K562 (cell line): ENCODE results near the gene NMNAT2. TPM values are rescaled to one million over a fixed set of nuclear protein-coding genes. Genes with fewer than 3 reads are reported as not detected.

Experiments
- ATAC-seq: fragments of 200-7000 bp; cut with Tn5 transposase; 3 replicates; pipeline ENCODE4 v1.9.1; 2020; ENCODE audit warnings: moderate library complexity
- BruUV-seq: library from RNA; stranded (reverse); fragments of 400-500 nt; replicated peaks from 2 replicates; lab custom pipeline; 2021; lab: Mats Ljungman, UMichigan
- CTCF ChIA-PET: fragments of 300-600 bp; formaldehyde crosslinking; extraction: SDS; loops from one replicate; lab custom pipeline; 2021; ENCODE audit warnings: low intra/inter-chr PET ratio; lab: Yijun Ruan, JAX
- POLR2A ChIA-PET: fragments of 300-600, 350-650 bp; sonication (Branson Sonifier 250); formaldehyde crosslinking; extraction: SDS; loops from one replicate; lab custom pipeline; 2021; ENCODE audit warnings: antibody characterized with exemption, inconsistent platforms; lab: Yijun Ruan, JAX
- DNase-seq, 4 experiments: peaks; one replicate each; pipeline versions ENCODE4 v3.0.0 to v3.0.0-alpha.2; 2011 to 2018; ENCODE audit warnings: low spot score in 3 of 4, mixed read lengths in 3 of 4; ENCODE audit errors: extremely low read depth in 1 of 4
- FAIRE-seq: peaks from 2 replicates; lab custom pipeline; 2011; peaks lifted over from hg19 to GRCh38; lab: Jason Lieb, UNC
- H2AFZ ChIP-seq: 2 replicates; pipeline ENCODE4 v1.6.0; 2011; ENCODE audit warnings: low read depth, low read length, control low read depth, inconsistent platforms
- H3K27ac ChIP-seq: fragments of 200-600 bp; 3 replicates; pipeline ENCODE4 v1.8.0; 2011; ENCODE audit warnings: low read depth, mild to moderate bottlenecking, control low read depth, inconsistent platforms, low read length, moderate library complexity, mixed read lengths; ENCODE audit errors: extremely low read depth
- H3K27me3 ChIP-seq, 2 experiments: fragments of 300-600 bp in 1 of 2; 2 replicates in 1 of 2; 3 replicates in 1 of 2; pipeline versions ENCODE4 v1.6.0 to v1.8.0; 2011; ENCODE audit warnings: inconsistent platforms in 2 of 2, low read length in 2 of 2, mild to moderate bottlenecking in 1 of 2, mixed read lengths in 1 of 2, moderate library complexity in 1 of 2; ENCODE audit not compliant: control insufficient read depth in 2 of 2, insufficient read depth in 2 of 2
- H3K36me3 ChIP-seq: fragments of 300-600 bp; 3 replicates; pipeline ENCODE4 v1.8.0; 2011; ENCODE audit warnings: mild to moderate bottlenecking, low read length, inconsistent platforms; ENCODE audit not compliant: control insufficient read depth, insufficient read depth
- H3K4me1 ChIP-seq, 2 experiments: fragments of 200-600 bp in 1 of 2; replicated peaks in 1 of 2; 2 replicates in 1 of 2; 3 replicates in 1 of 2; pipeline versions ENCODE4 v1.5.1 to v1.8.0; 2011; ENCODE audit warnings: inconsistent platforms in 2 of 2, low read length in 2 of 2, mild to moderate bottlenecking in 1 of 2, mixed read lengths in 1 of 2, moderate library complexity in 1 of 2; ENCODE audit not compliant: control insufficient read depth in 2 of 2, insufficient read depth in 2 of 2
- H3K4me2 ChIP-seq: 2 replicates; pipeline ENCODE4 v1.6.1; 2011; ENCODE audit warnings: low read length, control low read depth, inconsistent platforms, mixed read lengths; ENCODE audit not compliant: insufficient read depth
- H3K4me3 ChIP-seq: fragments of 200-600 bp; sonication (generic), shearing (Covaris generic); 2 replicates; pipeline ENCODE4 v1.5.1; 2016; ENCODE audit warnings: control low read depth, inconsistent platforms
- H3K79me2 ChIP-seq: fragments of 200-600 bp; 3 replicates; pipeline ENCODE4 v1.8.0; 2011; ENCODE audit warnings: low read length, inconsistent platforms; ENCODE audit not compliant: control insufficient read depth, insufficient read depth
- H3K9ac ChIP-seq, 2 experiments: 2 replicates each; pipeline versions ENCODE4 v1.6.0 to v1.6.1; 2011; ENCODE audit warnings: low read depth in 2 of 2, low read length in 2 of 2, control low read depth in 1 of 2, inconsistent platforms in 1 of 2, mild to moderate bottlenecking in 1 of 2, mixed read lengths in 1 of 2; ENCODE audit not compliant: insufficient read depth in 1 of 2
- H3K9me1 ChIP-seq: one replicate; pipeline ENCODE4 v1.6.0; 2011; ENCODE audit warnings: inconsistent platforms, mild to moderate bottlenecking, low read length, moderate library complexity; ENCODE audit not compliant: control insufficient read depth, insufficient read depth
- H3K9me3 ChIP-seq: replicated peaks from 2 replicates; pipeline ENCODE4 v1.5.1; 2011; ENCODE audit warnings: low read depth, low read length, inconsistent platforms; ENCODE audit not compliant: control insufficient read depth, insufficient read depth
- H4K20me1 ChIP-seq: replicated peaks from 2 replicates; pipeline ENCODE4 v1.6.1; 2011; ENCODE audit warnings: low read length, inconsistent platforms, mixed read lengths; ENCODE audit not compliant: control insufficient read depth, insufficient read depth
- ATF2 ChIP-seq: sonication (generic); formaldehyde crosslinking; IDR thresholded peaks from 2 replicates; pipeline ENCODE4 v1.8.1; 2022; ENCODE audit warnings: missing genetic modification reagents
- CEBPZ ChIP-seq: fragments of 150-350 bp; IDR thresholded peaks from 2 replicates; pipeline ENCODE4 v1.6.1; 2014; ENCODE audit warnings: low read depth, mild to moderate bottlenecking, low read length, borderline replicate concordance
- CHAMP1 ChIP-seq: fragments of 450-650 bp; IDR thresholded peaks from 2 replicates; pipeline ENCODE4 v1.6.1; 2016; ENCODE audit warnings: mild to moderate bottlenecking
- HMBOX1 ChIP-seq: sonication (generic); IDR thresholded peaks from 2 replicates; pipeline ENCODE4 v1.6.1; 2016
- MEF2A ChIP-seq: IDR thresholded peaks from 2 replicates; pipeline ENCODE4 v1.6.1; 2011; ENCODE audit warnings: low read depth, mild to moderate bottlenecking, low read length, moderate library complexity; ENCODE audit not compliant: control insufficient read depth
- NFYB ChIP-seq: IDR thresholded peaks from 2 replicates; pipeline ENCODE4 v1.6.1; 2011; ENCODE audit warnings: mild to moderate bottlenecking, moderate library complexity; ENCODE audit not compliant: insufficient read length; ENCODE audit errors: extremely low read depth
- PREB ChIP-seq: sonication (generic); formaldehyde crosslinking; IDR thresholded peaks from 2 replicates; pipeline ENCODE4 v1.8.1; 2023; ENCODE audit warnings: mild to moderate bottlenecking, missing genetic modification reagents
- PRPF4 ChIP-seq: fragments of 200-400 bp; formaldehyde crosslinking; IDR thresholded peaks from one replicate; pipeline ENCODE4 v1.6.1; 2017; ENCODE audit warnings: low read length, low read depth, mild to moderate bottlenecking; ENCODE audit not compliant: insufficient read depth, poor library complexity, severe bottlenecking
- ZNF175 ChIP-seq: fragments of 200-800 bp; sonication (Bioruptor generic); IDR thresholded peaks from 2 replicates; pipeline ENCODE4 v1.6.1; 2016; ENCODE audit warnings: low read depth, mild to moderate bottlenecking, missing genetic modification characterization, missing compliant biosample characterization
- ZNF445 ChIP-seq: fragments of 250-450 bp; sonication (Bioruptor Pico); IDR thresholded peaks from 2 replicates; pipeline ENCODE4 v1.4.0; 2020; ENCODE audit warnings: low read depth, mild to moderate bottlenecking, moderate library complexity
- WGBS: fragments of 100-300 bp; shearing (Covaris generic); methylation state at CpG from one replicate; pipeline ENCODE4 v1.1.6; 2016; ENCODE audit warnings: low coverage, mixed read lengths; ENCODE audit not compliant: insufficient coverage; ENCODE audit errors: missing lambda C conversion rate; 5-methylcytosine and 5-hydroxymethylcytosine counted together
- in situ Hi-C: fragments of 300-500 bp; cut with MboI; formaldehyde crosslinking; loops from 4 replicates; pipeline ENCODE4 v1.15.0; 2018; ENCODE audit warnings: inconsistent platforms, mixed read lengths
- intact Hi-C: fragments of 100-400 bp; cut with micrococcal nuclease; formaldehyde crosslinking; loops from 2 replicates; pipeline ENCODE4 v1.14.2; 2022
- polyA plus RNA-seq, 8 experiments: library from polyadenylated mRNA; depleted of rRNA in 4 of 8; stranded (reverse) in 5 of 8; unstranded in 3 of 8; fragments of >200 nt; fragmentation: Nextera tagmentation in 2 of 8; fragmentation: Illumina TruSeq in 1 of 8; extraction: Ambion mirVana in 2 of 8; extraction: Trizol in 1 of 8; gene quantifications; 2 replicates each; pipeline versions ENCODE4 v1.2.1 to v1.2.3, GENCODE V29; 2011 to 2014; ENCODE audit warnings: inconsistent platforms in 1 of 8, missing spikeins in 1 of 8
- total RNA-seq, 7 experiments: library from RNA; depleted of rRNA in 6 of 7; stranded (reverse); fragments of >200 nt in 6 of 7; fragmentation: Illumina TruSeq in 2 of 7; extraction: Trizol in 2 of 7; gene quantifications; 2 replicates each; pipeline versions ENCODE4 v1.2.1 to v1.2.3, GENCODE V29; 2011 to 2021; ENCODE audit warnings: low replicate concordance in 1 of 7

The NMNAT2 gene
- total and polyA plus RNA-seq, 9 of the 15 experiments (the other 6 are each of a cell fraction or from before 2014, with no cell fraction given): not detected

- in situ Hi-C loops: no loop called here
- no TSS peak for BruUV-seq
- Histone ChIP-seq H3K9ac (no peak overlapping the region), H3K4me2 (no peak overlapping the region), H3K27me3 (peaks cover 10 to 48% of the 10 kb centered on the region in 2 experiments), H3K79me2 (no peaks in the 10 kb centered on the region), H3K4me3 (no peak overlapping the region), H3K27ac (no peak overlapping the region), H3K9me1 (no peaks in the 10 kb centered on the region), H3K9me3 (no peaks in the 10 kb centered on the region), H4K20me1 (no peaks in the 10 kb centered on the region), H2AFZ (no peak overlapping the region), H3K4me1 (no peaks in the 10 kb centered on the region), H3K36me3 (no peaks in the 10 kb centered on the region)
- intact Hi-C loops: no loop called here
- CTCF ChIA-PET: no interaction called here
- WGBS: 2% methylated on average over 11 of the region's 11 CpGs
- ATAC-seq: no peak
- POLR2A ChIA-PET: interaction anchor here (1.6 kb wide), 1 partner anchor 33 kb away, joined by 4 read pairs; no protein-coding TSS in a partner anchor
- FAIRE-seq: no peak
- DNase-seq: no peak
- TF ChIP-seq HMBOX1 (no peak), CEBPZ (no peak), ATF2 (no peak), ZNF175 (CRISPR knock-in tag) (no peak), PRPF4 (no peak), CHAMP1 (no peak), ZNF445 (CRISPR knock-in tag) (no peak), MEF2A (no peak), PREB (CRISPR knock-in tag) (no peak), NFYB (no peak)
These were observed 90.5 kb downstream of the NMNAT2 start for GRCh38 chr1:183327434-183328290.
